Mesendoderm (in vitro differentiated cells): ENCODE results near the gene KCND3.

ENCODE experiments used
- DNase-seq: peaks from one replicate; pipeline ENCODE4 v3.0.0; 2013
- H2AK5ac ChIP-seq: 2 replicates; pipeline ENCODE4 v1.6.1; 2013; ENCODE audit warnings: low read length, inconsistent platforms
- H2BK120ac ChIP-seq: 2 replicates; pipeline ENCODE4 v1.6.1; 2013; ENCODE audit warnings: low read depth, mild to moderate bottlenecking, low read length, moderate library complexity, mixed read lengths
- H2BK15ac ChIP-seq: replicated peaks from 2 replicates; pipeline ENCODE4 v1.6.1; 2013; ENCODE audit warnings: low read depth, mild to moderate bottlenecking, moderate library complexity
- H2BK5ac ChIP-seq: 2 replicates; pipeline ENCODE4 v1.6.1; 2013; ENCODE audit warnings: low read length, inconsistent platforms
- H3K18ac ChIP-seq: 2 replicates; pipeline ENCODE4 v1.6.1; 2013; ENCODE audit warnings: mild to moderate bottlenecking, low read length, mixed read lengths
- H3K23ac ChIP-seq: one replicate; pipeline ENCODE4 v1.6.1; 2013; ENCODE audit warnings: low read length
- H3K27ac ChIP-seq: 2 replicates; pipeline ENCODE4 v1.5.1; 2013; ENCODE audit warnings: low read depth, mild to moderate bottlenecking, inconsistent platforms, low read length, moderate library complexity
- H3K27me3 ChIP-seq: 2 replicates; pipeline ENCODE4 v1.6.1; 2013; ENCODE audit warnings: low read length, control low read depth, mild to moderate bottlenecking, inconsistent platforms; ENCODE audit not compliant: insufficient read depth, poor library complexity
- H3K36me3 ChIP-seq: 2 replicates; pipeline ENCODE4 v1.6.1; 2013; ENCODE audit warnings: low read length, inconsistent platforms; ENCODE audit not compliant: control insufficient read depth, insufficient read depth
- H3K4ac ChIP-seq: one replicate; pipeline ENCODE4 v1.6.1; 2013; ENCODE audit warnings: low read depth, mild to moderate bottlenecking, low read length, moderate library complexity
- H3K4me1 ChIP-seq: 2 replicates; pipeline ENCODE4 v1.6.1; 2013; ENCODE audit warnings: low read depth, low read length, inconsistent platforms; ENCODE audit not compliant: control insufficient read depth
- H3K4me2 ChIP-seq: 2 replicates; pipeline ENCODE4 v1.6.1; 2013; ENCODE audit warnings: low read length
- H3K4me3 ChIP-seq: 2 replicates; pipeline ENCODE4 v1.5.1; 2013; ENCODE audit warnings: mild to moderate bottlenecking, low read length
- H3K56ac ChIP-seq: one replicate; pipeline ENCODE4 v1.6.1; 2013; ENCODE audit warnings: low read length
- H3K79me1 ChIP-seq: 2 replicates; pipeline ENCODE4 v1.6.1; 2013; ENCODE audit warnings: low read length, inconsistent platforms
- H3K79me2 ChIP-seq: 2 replicates; pipeline ENCODE4 v1.6.1; 2013; ENCODE audit warnings: mild to moderate bottlenecking, low read length; ENCODE audit not compliant: control insufficient read depth, insufficient read depth
- H3K9ac ChIP-seq: 2 replicates; pipeline ENCODE4 v1.6.1; 2013; ENCODE audit warnings: low read length, inconsistent platforms
- H4K5ac ChIP-seq: one replicate; pipeline ENCODE4 v1.6.1; 2013; ENCODE audit warnings: low read length
- H4K8ac ChIP-seq: one replicate; pipeline ENCODE4 v1.6.1; 2013; ENCODE audit warnings: low read depth, mild to moderate bottlenecking, control low read depth, low read length, moderate library complexity
- WGBS: extraction: QIAGEN DNeasy Blood & Tissue Kit; methylation state at CpG from one replicate; pipeline ENCODE4 v1.1.7; 2013; ENCODE audit warnings: low lambda C conversion rate, missing lambda C conversion rate; ENCODE audit not compliant: insufficient coverage; ENCODE audit errors: extremely low coverage; 5-methylcytosine and 5-hydroxymethylcytosine counted together

The KCND3 gene

DNA sequence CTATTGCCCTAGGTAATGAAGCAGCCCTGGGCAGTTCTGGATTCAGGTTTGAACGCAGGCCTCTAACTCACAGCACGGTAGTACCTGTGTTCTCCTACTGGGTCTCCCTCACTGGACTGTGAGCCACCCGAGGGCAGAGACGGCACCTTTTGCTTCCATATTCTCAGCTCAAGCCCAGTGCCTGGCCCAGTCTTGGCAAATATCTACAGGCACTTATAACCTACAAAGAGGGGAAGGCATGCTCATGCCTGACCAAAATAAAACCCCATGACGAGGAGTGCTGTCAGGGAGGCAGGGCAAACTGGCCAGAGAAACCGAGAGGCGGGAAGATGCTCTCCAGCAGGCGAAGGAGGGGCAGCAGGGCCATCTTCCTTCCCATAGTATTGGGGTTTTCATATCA is 142.6 kb downstream of the KCND3 start:
- no peak overlapping the region for H2AK5ac ChIP-seq
- no peak overlapping the region for H3K4ac ChIP-seq
- H3K79me1 ChIP-seq, result no peaks in the 10 kb centered on the region
- no peak overlapping the region for H2BK15ac ChIP-seq
- H3K9ac ChIP-seq, result no peak overlapping the region
- H2BK5ac ChIP-seq, result no peak overlapping the region
- H3K36me3 ChIP-seq, result no peaks in the 10 kb centered on the region
- H3K27ac ChIP-seq, result no peak overlapping the region
- no peak overlapping the region for H3K56ac ChIP-seq
- WGBS, result no CpG with 5 or more reads among the region's 8 CpGs
- no peak overlapping the region for H3K4me2 ChIP-seq
- H3K18ac ChIP-seq, result no peak overlapping the region
- H3K27me3 ChIP-seq, result no peaks in the 10 kb centered on the region
- H2BK120ac ChIP-seq, result no peak overlapping the region
- H3K4me1 ChIP-seq, result no peaks in the 10 kb centered on the region
- no peaks in the 10 kb centered on the region for H3K79me2 ChIP-seq
- no peak for DNase-seq
- no peak overlapping the region for H4K8ac ChIP-seq
- H4K5ac ChIP-seq, result no peak overlapping the region
- H3K23ac ChIP-seq, result no peak overlapping the region
- no peak overlapping the region for H3K4me3 ChIP-seq

DNA sequence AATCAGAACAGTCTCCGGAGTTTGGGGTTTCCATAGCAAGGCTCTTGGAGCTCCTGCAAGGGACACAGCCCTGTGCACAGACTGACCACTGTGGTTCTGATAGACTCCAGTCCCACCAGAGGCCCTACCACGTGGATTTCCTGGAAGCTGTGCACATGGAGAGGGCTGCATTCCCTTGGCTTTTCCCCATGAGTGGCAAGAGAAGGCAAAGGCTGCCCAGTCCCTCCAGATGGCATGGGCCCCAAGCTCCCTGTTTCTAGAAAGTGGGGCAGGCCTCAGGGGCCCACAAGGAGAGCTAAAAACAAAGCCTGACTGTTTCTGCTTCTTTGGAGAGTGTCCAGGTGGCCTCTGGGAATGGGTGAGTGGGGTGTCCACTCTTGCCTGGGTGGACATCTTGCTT is 146.3 kb downstream of the KCND3 start:
- H3K4ac ChIP-seq, result no peak overlapping the region
- H3K4me1 ChIP-seq, result no peaks in the 10 kb centered on the region
- H3K4me2 ChIP-seq, result no peak overlapping the region
- no peak overlapping the region for H3K23ac ChIP-seq
- H2BK5ac ChIP-seq, result no peak overlapping the region
- no peaks in the 10 kb centered on the region for H3K79me1 ChIP-seq
- no CpG with 5 or more reads among the region's 2 CpGs for WGBS
- H3K56ac ChIP-seq, result no peak overlapping the region
- no peak for DNase-seq
- no peak overlapping the region for H3K18ac ChIP-seq
- H3K4me3 ChIP-seq, result no peak overlapping the region
- H2AK5ac ChIP-seq, result no peak overlapping the region
- H3K9ac ChIP-seq, result no peak overlapping the region
- H3K27me3 ChIP-seq, result no peaks in the 10 kb centered on the region
- H2BK120ac ChIP-seq, result no peak overlapping the region
- H4K5ac ChIP-seq, result no peak overlapping the region
- H3K79me2 ChIP-seq, result no peaks in the 10 kb centered on the region
- H4K8ac ChIP-seq, result no peak overlapping the region
- no peak overlapping the region for H3K27ac ChIP-seq
- H2BK15ac ChIP-seq, result no peak overlapping the region
- H3K36me3 ChIP-seq, result no peaks in the 10 kb centered on the region

DNA sequence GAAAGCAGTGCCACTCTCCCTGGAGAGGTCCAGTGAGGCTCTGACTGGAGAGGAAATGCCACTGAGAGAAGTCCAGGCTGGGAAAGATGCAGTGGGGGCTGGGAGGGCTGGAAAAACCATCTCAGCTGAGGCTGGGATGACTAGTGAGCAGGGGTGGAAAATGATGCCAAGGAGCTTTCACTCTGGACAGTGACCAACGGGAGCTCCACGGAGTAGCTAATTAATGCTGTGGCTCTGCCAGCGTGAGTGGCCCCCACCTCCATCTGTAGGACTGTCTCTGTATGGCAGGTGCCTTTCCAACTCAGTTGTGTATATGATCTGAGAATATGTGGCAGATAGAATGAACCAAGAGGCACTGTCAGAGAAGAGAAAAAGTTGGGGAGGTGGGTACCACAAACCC is 147.1 kb downstream of the KCND3 start:
- WGBS, result no CpG with 5 or more reads among the region's 3 CpGs
- no peak overlapping the region for H2AK5ac ChIP-seq
- no peak overlapping the region for H3K9ac ChIP-seq
- H3K36me3 ChIP-seq, result no peaks in the 10 kb centered on the region
- no peak overlapping the region for H4K5ac ChIP-seq
- no peaks in the 10 kb centered on the region for H3K79me2 ChIP-seq
- H3K79me1 ChIP-seq, result no peaks in the 10 kb centered on the region
- no peaks in the 10 kb centered on the region for H3K4me1 ChIP-seq
- no peak for DNase-seq
- H3K18ac ChIP-seq, result no peak overlapping the region
- no peak overlapping the region for H3K4ac ChIP-seq
- H3K27ac ChIP-seq, result no peak overlapping the region
- no peak overlapping the region for H2BK5ac ChIP-seq
- H3K4me3 ChIP-seq, result no peak overlapping the region
- H3K56ac ChIP-seq, result no peak overlapping the region
- no peak overlapping the region for H2BK120ac ChIP-seq
- H3K4me2 ChIP-seq, result no peak overlapping the region
- H4K8ac ChIP-seq, result no peak overlapping the region
- no peak overlapping the region for H3K23ac ChIP-seq
- no peaks in the 10 kb centered on the region for H3K27me3 ChIP-seq
- no peak overlapping the region for H2BK15ac ChIP-seq

- Histone ChIP-seq H3K56ac (no peak overlapping the region), H3K27me3 (no peaks in the 10 kb centered on the region), H3K79me1 (no peaks in the 10 kb centered on the region), H2AK5ac (no peak overlapping the region), H2BK15ac (no peak overlapping the region), H3K23ac (no peak overlapping the region), H3K4ac (no peak overlapping the region), H3K9ac (no peak overlapping the region), H4K8ac (no peak overlapping the region), H4K5ac (no peak overlapping the region), H3K27ac (no peak overlapping the region), H3K79me2 (no peaks in the 10 kb centered on the region), H3K18ac (no peak overlapping the region), H3K36me3 (no peaks in the 10 kb centered on the region), H3K4me1 (no peaks in the 10 kb centered on the region), H2BK120ac (no peak overlapping the region), H3K4me2 (no peak overlapping the region), H3K4me3 (no peak overlapping the region), H2BK5ac (no peak overlapping the region)
- no CpG with 5 or more reads among the region's 2 CpGs for WGBS
- no peak for DNase-seq
Observed at GRCh38 chr1:111841746-111842145, 147.7 kb downstream of the KCND3 start.

- Histone ChIP-seq H2BK120ac (no peak overlapping the region), H2BK5ac (no peak overlapping the region), H3K4me1 (no peaks in the 10 kb centered on the region), H3K79me1 (no peaks in the 10 kb centered on the region), H3K4me2 (no peak overlapping the region), H3K56ac (no peak overlapping the region), H3K4me3 (no peak overlapping the region), H4K5ac (no peak overlapping the region), H3K27ac (no peak overlapping the region), H2AK5ac (no peak overlapping the region), H3K9ac (no peak overlapping the region), H3K27me3 (no peaks in the 10 kb centered on the region), H2BK15ac (no peak overlapping the region), H4K8ac (no peak overlapping the region), H3K4ac (no peak overlapping the region), H3K23ac (no peak overlapping the region), H3K18ac (no peak overlapping the region), H3K79me2 (no peaks in the 10 kb centered on the region), H3K36me3 (no peaks in the 10 kb centered on the region)
- no peak for DNase-seq
- WGBS, result no CpG with 5 or more reads among the region's 7 CpGs
Observed at GRCh38 chr1:111841189-111841588, 148.3 kb downstream of the KCND3 start.

- Histone ChIP-seq H3K23ac (no peak overlapping the region), H3K79me2 (no peaks in the 10 kb centered on the region), H3K4me2 (no peak overlapping the region), H3K18ac (no peak overlapping the region), H3K27ac (no peak overlapping the region), H4K5ac (no peak overlapping the region), H3K4ac (no peak overlapping the region), H3K9ac (no peak overlapping the region), H2BK15ac (no peak overlapping the region), H3K27me3 (no peaks in the 10 kb centered on the region), H2BK120ac (no peak overlapping the region), H2BK5ac (no peak overlapping the region), H3K4me3 (no peak overlapping the region), H3K4me1 (no peaks in the 10 kb centered on the region), H3K56ac (no peak overlapping the region), H3K36me3 (no peaks in the 10 kb centered on the region), H3K79me1 (no peaks in the 10 kb centered on the region), H2AK5ac (no peak overlapping the region), H4K8ac (no peak overlapping the region)
- no peak for DNase-seq
- WGBS, result no CpG with 5 or more reads among the region's 7 CpGs
Observed at GRCh38 chr1:111837393-111837792, 152.1 kb downstream of the KCND3 start.
